Psoas muscle (tissue), 8 donors: ENCODE measurements around the gene ASCC3. TPM values are rescaled to one million over a fixed set of nuclear protein-coding genes. Genes with fewer than 3 reads are reported as not detected.

Experiments used
- ATAC-seq, 4 donors: fragments of 200-7000 bp; cut with Tn5 transposase; one replicate each; pipeline ENCODE4 v1.9.1; 2020; ENCODE audit warnings: moderate library complexity in 3 of 4, mild to moderate bottlenecking in 2 of 4
- DNase-seq, 2 donors: peaks; one replicate each; pipeline ENCODE4 v3.0.0-alpha.2; 2020
- H3K27ac ChIP-seq: fragments of 200-600 bp; one replicate; pipeline ENCODE4 v1.8.0; 2022
- H3K27me3 ChIP-seq, 3 donors: fragments of 200-600 bp in 1 of 3; one replicate each; pipeline versions ENCODE4 v1.6.1 to v1.8.0; 2013 to 2022; ENCODE audit warnings: low read length in 2 of 3, mild to moderate bottlenecking in 2 of 3, moderate library complexity in 1 of 3; ENCODE audit not compliant: insufficient read depth in 3 of 3
- H3K36me3 ChIP-seq, 2 donors: fragments of 200-600 bp in 1 of 2; one replicate each; pipeline versions ENCODE4 v1.6.1 to v1.8.0; 2013 to 2022; ENCODE audit warnings: low read depth in 1 of 2, mild to moderate bottlenecking in 1 of 2, moderate library complexity in 1 of 2; ENCODE audit not compliant: insufficient read depth in 1 of 2
- H3K4me1 ChIP-seq: fragments of 200-600 bp; one replicate; pipeline ENCODE4 v1.8.0; 2022
- H3K4me3 ChIP-seq: fragments of 200-600 bp; one replicate; pipeline ENCODE4 v1.8.0; 2022; ENCODE audit warnings: mild to moderate bottlenecking
- H3K9me3 ChIP-seq: fragments of 200-600 bp; one replicate; pipeline ENCODE4 v1.8.0; 2022
- WGBS, 3 donors: extraction: QIAGEN DNeasy Blood & Tissue Kit; methylation state at CpG; one replicate each; pipeline versions ENCODE4 v1.1.6 to v1.1.7; 2013; 5-methylcytosine and 5-hydroxymethylcytosine counted together
- intact Hi-C, 2 donors: fragments of 100-400 bp; cut with DNase I; formaldehyde crosslinking; loops; one replicate each; pipeline versions ENCODE4 v1.11.0 to v1.14.2; 2022
- polyA plus RNA-seq, 3 donors: library from polyadenylated mRNA; stranded (reverse); fragments of 200-250 nt; gene quantifications; one replicate each; pipeline ENCODE4 v1.2.3, GENCODE V29; 2013
- total RNA-seq, 4 donors: library from RNA; stranded (reverse); fragmentation: NEBNext Ultra II Directional in 2 of 4; extraction: Animal tissue kit (Norgen Biotek cat#: 25700) in 2 of 4; gene quantifications; one replicate each; pipeline versions ENCODE4 v1.2.1 to v1.2.4, GENCODE V29; 2021 to 2023
- TF ChIP-seq, protein P1 (sequence below): fragments of 200-600 bp; IDR thresholded peaks from one replicate; pipeline ENCODE4 v1.8.0; 2022; ENCODE audit warnings: antibody characterized with exemption
- donor health status: healthy with polysubstance abuse.
- donor health status: DM: no; HTN: no; CAD: no; lungs with moderate emphysema.
- donor health status: Bipolar disorder and iron deficiency.
- donor health status: healthy.
- donor health status: DM: yes; HTN: yes; CAD: no.
- donor health status: DM: no; HTN: no; CAD: no.
- donor health status: DM: no; HTN: no; CAD: no.
- donor health status: DM: yes; HTN: yes; CAD: no.

The ASCC3 gene
- total and polyA plus RNA-seq, 7 donors: 5.1 to 17.9 (median 11.2) TPM

DNA sequence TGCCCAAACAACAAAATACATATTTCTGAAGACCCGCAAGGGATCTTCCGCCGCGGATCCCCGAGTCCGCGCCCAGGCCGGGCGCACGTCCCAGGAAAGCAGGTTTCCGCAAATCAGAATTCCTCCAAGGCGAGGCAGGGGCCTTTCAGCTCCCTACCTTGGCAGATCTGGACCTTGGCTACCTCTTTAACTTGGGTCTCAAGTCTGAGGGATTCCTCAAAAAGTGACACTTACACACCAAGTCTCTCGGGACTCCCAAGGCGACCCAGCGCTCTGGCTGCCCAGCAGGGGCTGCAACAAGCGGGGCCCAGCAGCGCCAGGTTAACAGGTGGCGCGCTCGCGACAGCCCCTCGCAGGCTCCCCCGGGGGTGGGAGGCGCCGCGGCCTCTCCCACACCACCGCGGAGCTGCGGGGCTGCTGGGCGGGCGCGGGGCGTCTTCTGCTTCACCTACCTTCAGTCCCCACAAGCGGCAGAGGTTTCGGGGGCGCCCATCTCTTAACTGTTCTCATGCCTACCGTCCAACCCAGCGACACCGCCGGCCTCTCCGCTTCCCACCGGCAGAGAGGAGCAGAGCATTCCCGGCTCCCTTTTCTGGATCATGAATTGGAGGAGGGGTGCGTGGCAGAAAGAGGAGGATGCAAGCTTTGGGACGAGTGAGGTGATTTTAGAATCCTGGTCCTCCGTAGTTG is 416.8 kb downstream of the ASCC3 start:
- WGBS, 3 donors: 2 to 3% (median 3%) methylated on average over 36 to 46 of the region's 46 CpGs
- intact Hi-C loops: loop anchor here in 1 of 2 donors (5.0 to 10.0 kb wide), 2 partner anchors 127 to 1040 kb away; partner anchors contain the start of gene PNISR
- peak overlapping the region; percentile 84 for H3K4me3 ChIP-seq
- no peaks in the 10 kb centered on the region for H3K36me3 ChIP-seq
- TF ChIP-seq, protein P1, sequence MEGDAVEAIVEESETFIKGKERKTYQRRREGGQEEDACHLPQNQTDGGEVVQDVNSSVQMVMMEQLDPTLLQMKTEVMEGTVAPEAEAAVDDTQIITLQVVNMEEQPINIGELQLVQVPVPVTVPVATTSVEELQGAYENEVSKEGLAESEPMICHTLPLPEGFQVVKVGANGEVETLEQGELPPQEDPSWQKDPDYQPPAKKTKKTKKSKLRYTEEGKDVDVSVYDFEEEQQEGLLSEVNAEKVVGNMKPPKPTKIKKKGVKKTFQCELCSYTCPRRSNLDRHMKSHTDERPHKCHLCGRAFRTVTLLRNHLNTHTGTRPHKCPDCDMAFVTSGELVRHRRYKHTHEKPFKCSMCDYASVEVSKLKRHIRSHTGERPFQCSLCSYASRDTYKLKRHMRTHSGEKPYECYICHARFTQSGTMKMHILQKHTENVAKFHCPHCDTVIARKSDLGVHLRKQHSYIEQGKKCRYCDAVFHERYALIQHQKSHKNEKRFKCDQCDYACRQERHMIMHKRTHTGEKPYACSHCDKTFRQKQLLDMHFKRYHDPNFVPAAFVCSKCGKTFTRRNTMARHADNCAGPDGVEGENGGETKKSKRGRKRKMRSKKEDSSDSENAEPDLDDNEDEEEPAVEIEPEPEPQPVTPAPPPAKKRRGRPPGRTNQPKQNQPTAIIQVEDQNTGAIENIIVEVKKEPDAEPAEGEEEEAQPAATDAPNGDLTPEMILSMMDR: no peak
- peak; percentile 20 to 61 (median 54) for ATAC-seq
- H3K27ac ChIP-seq: peak overlapping the region; percentile 96
- no peaks in the 10 kb centered on the region for H3K9me3 ChIP-seq
- DNase-seq: peak in 1 of 2 donors; percentile 66
- H3K27me3 ChIP-seq: peaks cover 0 to 51% (median 4%) of the 10 kb centered on the region in 3 donors
- H3K4me1 ChIP-seq: peaks cover 10% of the 10 kb centered on the region

DNA sequence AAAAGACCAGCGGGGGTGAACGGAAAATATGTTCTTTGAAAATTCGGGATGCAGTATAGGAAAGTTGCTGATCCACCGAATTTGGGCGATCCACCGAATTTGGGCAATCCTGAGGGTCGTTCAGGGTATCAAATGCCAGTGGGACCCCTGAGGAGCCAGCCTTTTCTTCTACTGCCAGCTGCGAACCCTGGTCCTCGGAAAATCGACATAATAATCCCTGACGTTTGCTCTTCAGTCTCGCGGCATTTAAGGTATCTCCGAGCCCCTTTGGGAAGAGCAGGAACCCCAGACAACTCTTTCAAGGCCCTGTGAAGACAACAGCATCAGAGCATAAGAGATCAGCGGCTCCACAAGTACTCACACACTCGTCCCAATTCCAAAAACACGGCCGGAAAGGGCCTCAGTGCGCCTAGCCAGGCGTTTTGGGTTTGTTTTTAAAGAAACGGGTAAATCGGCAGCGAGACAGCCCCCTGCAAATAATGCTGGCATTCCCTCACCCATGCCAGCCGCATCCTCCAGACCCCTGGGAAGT is 417.4 kb downstream of the ASCC3 start:
- Histone ChIP-seq H3K4me3 (peak overlapping the region; percentile 84), H3K9me3 (no peaks in the 10 kb centered on the region), H3K4me1 (peaks cover 10% of the 10 kb centered on the region), H3K36me3 (no peaks in the 10 kb centered on the region), H3K27me3 (peaks cover 0 to 54% (median 4%) of the 10 kb centered on the region in 3 donors), H3K27ac (peak overlapping the region; percentile 96)
- intact Hi-C loops: loop anchor here in 1 of 2 donors (5.0 to 10.0 kb wide), 2 partner anchors 126 to 1039 kb away; partner anchors contain the start of gene PNISR
- TF ChIP-seq, protein P1: no peak
- ATAC-seq: no peak
- 2 to 3% (median 2%) methylated on average over 24 of the region's 24 CpGs for WGBS, 3 donors
- no peak for DNase-seq

DNA sequence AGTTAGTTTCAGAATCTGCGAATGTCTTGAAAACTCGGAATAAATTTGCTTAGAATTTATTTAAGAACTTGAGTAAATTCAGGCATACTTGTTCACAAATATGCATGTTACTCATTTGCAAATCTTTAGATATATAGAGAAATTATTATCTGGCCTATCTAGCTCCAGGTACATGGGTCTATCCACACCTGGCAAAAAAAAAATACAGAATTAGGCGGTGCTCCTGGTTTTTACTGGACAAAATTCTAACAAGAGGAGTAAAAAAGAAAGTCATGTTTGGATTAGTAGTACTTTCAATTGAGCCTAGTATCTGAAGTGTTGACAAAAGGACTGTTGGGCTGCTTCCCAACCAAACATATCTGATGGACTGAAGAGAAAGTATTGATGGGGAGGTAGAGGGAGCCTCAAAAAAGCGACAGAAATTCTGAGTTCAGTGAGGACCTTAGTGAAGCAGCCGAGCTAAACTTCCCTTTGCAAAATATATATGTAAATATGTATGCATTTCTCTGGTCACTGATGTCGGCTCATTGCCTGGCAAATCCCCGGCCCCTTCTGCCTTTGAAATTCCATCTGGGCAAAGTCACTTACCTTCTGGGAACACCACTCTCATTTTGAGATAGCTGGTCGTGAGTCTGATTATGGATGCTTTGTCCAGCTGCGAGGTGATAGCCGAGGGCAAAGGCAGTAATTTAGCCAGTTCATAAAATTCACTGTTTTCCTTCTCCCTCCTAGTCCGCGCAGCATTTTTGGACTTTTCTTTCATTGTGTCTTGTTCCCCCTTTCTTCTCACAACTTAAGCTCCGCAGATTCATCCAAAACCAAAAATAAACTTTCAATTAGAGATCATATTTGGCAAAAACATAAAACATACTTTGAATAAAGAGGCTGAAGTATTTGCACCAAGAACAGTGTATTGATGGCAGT is 418.2 kb downstream of the ASCC3 start:
- DNase-seq: no peak
- ATAC-seq: no peak
- peak overlapping the region; percentile 84 for H3K4me3 ChIP-seq
- no peaks in the 10 kb centered on the region for H3K9me3 ChIP-seq
- TF ChIP-seq, protein P1: no peak
- peaks cover 10% of the 10 kb centered on the region for H3K4me1 ChIP-seq
- WGBS, 3 donors: 5 to 6% (median 5%) methylated on average over 13 of the region's 13 CpGs
- H3K27ac ChIP-seq: peak overlapping the region; percentile 96
- H3K27me3 ChIP-seq: peaks cover 0 to 59% (median 4%) of the 10 kb centered on the region in 3 donors
- intact Hi-C loops: loop anchor here in 1 of 2 donors (5.0 to 10.0 kb wide), 2 partner anchors 126 to 1038 kb away; partner anchors contain the start of gene PNISR
- no peaks in the 10 kb centered on the region for H3K36me3 ChIP-seq

DNA sequence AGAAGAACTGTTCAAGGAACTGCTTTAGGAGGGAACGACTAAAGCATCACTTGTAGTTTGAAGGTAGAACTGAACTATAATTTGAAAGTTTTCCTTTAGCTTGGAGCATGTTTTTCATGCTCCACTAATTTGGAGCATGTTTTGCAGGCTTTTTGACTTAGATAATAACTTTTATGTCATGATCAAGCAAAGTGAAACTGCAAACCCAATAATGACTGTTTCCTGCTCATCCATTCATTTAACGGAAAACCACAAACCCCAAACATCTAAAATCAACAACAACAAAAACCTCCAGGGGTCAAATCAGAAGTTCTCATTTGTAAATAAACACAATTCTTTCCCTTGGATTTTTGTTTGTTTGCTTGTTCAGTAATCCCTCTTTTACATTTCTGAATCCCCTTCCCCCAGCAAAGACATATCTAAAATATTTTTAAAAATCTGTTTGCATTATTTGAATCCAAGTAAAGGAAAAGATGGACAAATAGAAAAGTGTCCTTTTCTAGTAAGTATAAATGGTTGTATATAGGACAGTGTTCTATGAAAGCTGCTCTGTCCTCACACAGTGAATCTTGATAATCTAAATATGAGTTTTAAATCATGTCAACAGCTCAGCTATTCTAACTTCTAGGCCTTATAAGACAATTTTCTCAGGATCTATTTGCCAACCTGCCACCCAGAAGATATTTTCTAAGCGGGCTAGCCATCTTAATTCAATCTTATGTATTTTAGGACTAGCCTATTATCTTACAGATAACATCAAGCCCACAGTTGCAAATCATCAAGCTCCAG is 419.0 kb downstream of the ASCC3 start:
- Histone ChIP-seq H3K36me3 (no peaks in the 10 kb centered on the region), H3K9me3 (no peaks in the 10 kb centered on the region), H3K27me3 (peaks cover 0 to 58% (median 4%) of the 10 kb centered on the region in 3 donors), H3K4me1 (peaks cover 10% of the 10 kb centered on the region), H3K27ac (peak overlapping the region; percentile 96), H3K4me3 (peak overlapping the region; percentile 84)
- TF ChIP-seq, protein P1: no peak
- intact Hi-C loops: loop anchor here in 1 of 2 donors (5.0 to 10.0 kb wide), 2 partner anchors 125 to 1037 kb away; partner anchors contain the start of gene PNISR
- no peak for ATAC-seq
- 4 to 6% (median 5%) methylated on average over 3 of the region's 3 CpGs for WGBS, 3 donors
- no peak for DNase-seq
